Brain pericyte (primary cell): ENCODE data around the gene ZBTB33.

ENCODE experiments used
- DNase-seq: peaks from one replicate; pipeline ENCODE4 v3.0.0-alpha.2; 2012; ENCODE audit warnings: low read depth, low spot score

The ZBTB33 gene

GRCh38 chrX:120264341-120264740 lies 13.7 kb downstream of the ZBTB33 start:
- DNase-seq = no peak

- no peak for DNase-seq
Observed at GRCh38 chrX:120269373-120270035, 18.9 kb downstream of the ZBTB33 start.

GRCh38 chrX:120270567-120270966 lies 20.0 kb downstream of the ZBTB33 start:
- DNase-seq = no peak

- DNase-seq = no peak
Observed at GRCh38 chrX:120271218-120271617, 20.6 kb downstream of the ZBTB33 start.

GRCh38 chrX:120274145-120274544 lies 23.5 kb downstream of the ZBTB33 start:
- no peak for DNase-seq

- no peak for DNase-seq
Observed at GRCh38 chrX:120274958-120275357, 24.3 kb downstream of the ZBTB33 start.

GRCh38 chrX:120281021-120281624 lies 30.5 kb downstream of the ZBTB33 start:
- no peak for DNase-seq

- DNase-seq = no peak
Observed at GRCh38 chrX:120281761-120282160, 31.1 kb downstream of the ZBTB33 start.

- DNase-seq = no peak
Observed at GRCh38 chrX:120282697-120283096, 32.1 kb downstream of the ZBTB33 start.

GRCh38 chrX:120286733-120287512 lies 36.3 kb downstream of the ZBTB33 start:
- DNase-seq = no peak

GRCh38 chrX:120287513-120288112 lies 37.0 kb downstream of the ZBTB33 start:
- no peak for DNase-seq

- no peak for DNase-seq
Observed at GRCh38 chrX:120290107-120290506, 39.5 kb downstream of the ZBTB33 start.

- DNase-seq = no peak
Observed at GRCh38 chrX:120291211-120291610, 40.6 kb downstream of the ZBTB33 start.

GRCh38 chrX:120293015-120293414 lies 42.4 kb downstream of the ZBTB33 start:
- no peak for DNase-seq

GRCh38 chrX:120294651-120295050 lies 44.0 kb downstream of the ZBTB33 start:
- no peak for DNase-seq

- DNase-seq = no peak
Observed at GRCh38 chrX:120297923-120298322, 47.3 kb downstream of the ZBTB33 start.

GRCh38 chrX:120299928-120300327 lies 49.3 kb downstream of the ZBTB33 start:
- DNase-seq = no peak

GRCh38 chrX:120301497-120301896 lies 50.9 kb downstream of the ZBTB33 start:
- no peak for DNase-seq

GRCh38 chrX:120301960-120302359 lies 51.3 kb downstream of the ZBTB33 start:
- DNase-seq = no peak

- no peak for DNase-seq
Observed at GRCh38 chrX:120302434-120302833, 51.8 kb downstream of the ZBTB33 start.

- no peak for DNase-seq
Observed at GRCh38 chrX:120304256-120304655, 53.6 kb downstream of the ZBTB33 start.

- DNase-seq = no peak
Observed at GRCh38 chrX:120305531-120306141, 55.0 kb downstream of the ZBTB33 start.
